Forelimb muscle (tissue), 1 donor: ENCODE data around the gene ENO2. TPM values are rescaled to one million over a fixed set of nuclear protein-coding genes. Genes with fewer than 3 reads are reported as not detected.

Experiments used
- DNase-seq: peaks from one replicate; pipeline ENCODE4 v3.0.0-alpha.2; 2013; ENCODE audit warnings: low read depth
- polyA plus RNA-seq: library from polyadenylated mRNA; unstranded; fragments of 120-200 nt; gene quantifications from one replicate; pipeline ENCODE4 v1.2.1, GENCODE V29; 2013; ENCODE audit not compliant: insufficient read length

ENO2 gene
- polyA plus RNA-seq, 1 donor, result 6.1 TPM

- no peak for DNase-seq
These were observed 34.7 kb downstream of the ENO2 start for GRCh38 chr12:6948873-6949594.

DNA sequence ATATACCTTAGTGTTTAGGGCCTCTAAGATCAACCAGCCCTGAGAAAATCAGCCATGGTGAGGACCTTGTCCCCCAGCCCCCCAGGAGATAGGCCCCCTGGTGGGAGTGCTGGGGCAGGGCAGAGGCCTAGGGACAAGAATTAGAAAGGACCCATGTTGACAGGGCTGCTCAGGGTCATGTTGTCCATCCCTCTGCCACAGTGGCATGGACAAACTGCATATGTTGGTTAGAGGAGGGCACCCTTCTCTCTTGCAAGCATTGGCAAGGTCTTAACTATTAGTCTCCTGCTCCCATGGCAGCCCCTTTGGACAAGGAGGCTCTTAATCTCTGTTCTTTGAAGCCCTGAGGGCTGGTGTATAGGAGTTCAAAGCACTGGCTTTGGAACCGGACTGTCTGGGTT is 36.0 kb downstream of the ENO2 start:
- no peak for DNase-seq

- DNase-seq, result no peak
These were observed 36.6 kb downstream of the ENO2 start, which contains the start of gene PTPN6 for GRCh38 chr12:6950811-6951540. Gene PTPN6 (plus strand): TSS chr12:6951356. CDS start chr12:6951513, 157 bp downstream.

GRCh38 chr12:6951551-6952120 is 37.3 kb downstream of the ENO2 start:
- DNase-seq, result no peak

DNA sequence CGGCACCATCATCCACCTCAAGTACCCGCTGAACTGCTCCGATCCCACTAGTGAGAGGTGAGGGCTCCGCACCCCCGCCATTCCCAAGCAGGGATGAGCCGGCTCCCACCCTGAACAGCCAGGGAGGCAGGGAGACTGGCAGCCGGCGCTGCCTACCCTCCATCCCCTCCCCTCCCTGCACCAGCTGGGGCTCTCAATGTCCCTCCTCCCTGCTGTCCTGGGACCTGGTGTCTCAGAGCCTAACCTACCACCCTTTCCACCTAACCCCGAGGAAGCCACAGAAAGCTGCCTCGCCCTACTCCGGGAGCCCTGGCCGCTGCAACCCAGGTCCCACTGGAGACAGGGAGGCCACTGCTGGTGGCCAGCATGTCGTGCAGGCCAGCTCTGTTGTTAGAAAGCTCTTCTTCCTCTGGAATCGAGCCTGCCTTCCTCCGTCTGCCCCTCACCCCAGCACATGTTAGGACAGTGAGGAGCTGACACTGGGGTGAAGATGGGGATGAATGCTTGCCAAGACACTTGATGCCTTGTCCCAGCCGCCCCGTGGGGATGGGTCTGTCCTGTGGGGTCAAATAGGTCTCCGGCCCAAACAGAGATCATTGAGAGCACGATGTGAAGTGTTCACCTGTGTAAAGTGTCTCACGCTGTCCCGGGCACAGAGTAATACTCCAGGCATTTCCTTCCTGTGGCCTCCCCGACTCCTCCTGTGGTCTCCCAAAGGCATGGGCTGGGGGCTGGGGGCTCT is 37.9 kb downstream of the ENO2 start:
- no peak for DNase-seq

DNA sequence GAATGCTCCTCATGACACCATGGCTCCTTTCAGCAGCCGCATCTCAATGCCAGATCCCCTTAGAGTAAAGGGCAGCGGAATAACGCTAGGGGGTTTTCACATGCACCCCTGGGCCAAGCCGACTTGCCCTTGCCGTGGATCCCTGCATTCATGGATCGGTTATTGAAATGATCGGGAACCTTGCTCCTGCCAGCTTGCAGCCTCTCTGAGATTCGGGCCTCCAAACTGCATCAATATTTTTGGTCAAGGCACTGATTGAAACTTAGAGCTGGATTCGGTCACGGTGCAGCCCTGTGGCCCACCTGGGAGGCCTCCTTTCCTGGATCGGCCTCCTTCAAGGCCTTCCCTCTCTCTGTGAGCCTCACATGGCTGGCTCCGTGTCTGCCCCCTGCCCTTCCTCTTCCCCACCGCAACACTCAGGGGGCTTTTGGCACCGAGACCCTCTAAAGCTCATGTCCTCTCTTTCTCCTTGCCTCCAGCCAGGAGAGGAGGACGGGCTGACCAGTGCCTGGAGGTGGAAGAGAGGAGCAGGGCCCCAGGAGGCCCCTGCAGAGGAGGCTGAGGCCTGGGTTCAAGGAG is 38.6 kb downstream of the ENO2 start:
- DNase-seq, result no peak

GRCh38 chr12:6953442-6954315 is 39.3 kb downstream of the ENO2 start:
- DNase-seq, result peak; percentile 73

GRCh38 chr12:6954316-6955107 is 40.1 kb downstream of the ENO2 start:
- DNase-seq, result no peak

DNA sequence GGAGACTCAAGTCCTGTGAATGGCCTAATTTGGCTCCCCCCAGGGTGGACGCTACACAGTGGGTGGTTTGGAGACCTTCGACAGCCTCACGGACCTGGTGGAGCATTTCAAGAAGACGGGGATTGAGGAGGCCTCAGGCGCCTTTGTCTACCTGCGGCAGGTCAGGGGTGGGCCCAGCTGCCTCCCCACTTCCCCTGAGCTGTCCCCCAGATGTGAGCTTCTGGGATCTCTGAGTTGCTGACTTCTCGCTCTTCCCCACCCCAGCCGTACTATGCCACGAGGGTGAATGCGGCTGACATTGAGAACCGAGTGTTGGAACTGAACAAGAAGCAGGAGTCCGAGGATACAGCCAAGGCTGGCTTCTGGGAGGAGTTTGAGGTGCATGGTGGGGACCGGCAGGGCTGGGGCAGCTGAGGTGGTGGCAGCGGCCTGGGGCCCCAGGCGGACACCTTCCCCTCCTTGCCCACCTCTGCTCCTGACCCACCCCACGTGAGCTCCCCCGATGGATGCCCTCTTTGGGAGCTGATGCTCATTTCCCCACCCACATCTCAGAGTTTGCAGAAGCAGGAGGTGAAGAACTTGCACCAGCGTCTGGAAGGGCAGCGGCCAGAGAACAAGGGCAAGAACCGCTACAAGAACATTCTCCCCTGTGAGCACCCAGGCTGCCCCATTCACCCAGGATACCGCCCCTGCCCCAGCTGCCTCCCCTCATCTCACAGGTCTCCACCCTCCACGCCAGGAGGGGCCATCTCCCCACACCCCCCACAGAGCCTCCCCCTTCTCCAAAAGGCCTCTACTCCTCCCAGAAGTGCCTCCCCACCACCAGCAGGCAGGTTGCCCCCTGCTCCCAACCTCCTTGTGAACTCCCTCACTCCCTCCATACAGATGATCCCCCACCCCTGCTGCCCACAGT is 41.0 kb downstream of the ENO2 start:
- DNase-seq, result no peak

- DNase-seq, result no peak
These were observed 41.8 kb downstream of the ENO2 start for GRCh38 chr12:6956021-6956727.

DNA sequence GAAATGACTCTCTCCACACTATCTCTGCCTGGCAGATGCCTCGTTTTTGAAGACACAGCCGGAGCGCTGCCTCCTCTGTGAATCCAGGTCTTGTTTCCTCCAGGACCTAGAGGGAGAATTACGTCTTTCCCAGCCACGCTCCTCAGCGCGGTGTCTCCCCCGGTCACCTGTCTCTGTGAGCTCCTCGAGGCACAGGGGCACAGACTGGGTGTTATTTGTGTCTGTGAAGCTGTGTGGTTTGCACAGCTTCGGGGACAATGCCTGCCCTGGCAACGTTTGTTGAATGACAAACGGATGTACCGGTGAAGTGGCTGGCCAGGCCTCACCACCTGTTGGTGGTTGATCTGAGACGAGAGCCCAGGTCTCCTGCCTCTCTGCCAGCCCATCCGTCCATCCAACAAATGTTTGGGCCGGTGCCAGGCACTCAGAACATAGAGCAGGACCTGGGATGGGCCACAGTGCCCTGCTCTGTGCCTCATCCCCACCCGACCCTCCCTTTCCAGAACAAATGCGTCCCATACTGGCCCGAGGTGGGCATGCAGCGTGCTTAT is 42.8 kb downstream of the ENO2 start:
- no peak for DNase-seq

DNA sequence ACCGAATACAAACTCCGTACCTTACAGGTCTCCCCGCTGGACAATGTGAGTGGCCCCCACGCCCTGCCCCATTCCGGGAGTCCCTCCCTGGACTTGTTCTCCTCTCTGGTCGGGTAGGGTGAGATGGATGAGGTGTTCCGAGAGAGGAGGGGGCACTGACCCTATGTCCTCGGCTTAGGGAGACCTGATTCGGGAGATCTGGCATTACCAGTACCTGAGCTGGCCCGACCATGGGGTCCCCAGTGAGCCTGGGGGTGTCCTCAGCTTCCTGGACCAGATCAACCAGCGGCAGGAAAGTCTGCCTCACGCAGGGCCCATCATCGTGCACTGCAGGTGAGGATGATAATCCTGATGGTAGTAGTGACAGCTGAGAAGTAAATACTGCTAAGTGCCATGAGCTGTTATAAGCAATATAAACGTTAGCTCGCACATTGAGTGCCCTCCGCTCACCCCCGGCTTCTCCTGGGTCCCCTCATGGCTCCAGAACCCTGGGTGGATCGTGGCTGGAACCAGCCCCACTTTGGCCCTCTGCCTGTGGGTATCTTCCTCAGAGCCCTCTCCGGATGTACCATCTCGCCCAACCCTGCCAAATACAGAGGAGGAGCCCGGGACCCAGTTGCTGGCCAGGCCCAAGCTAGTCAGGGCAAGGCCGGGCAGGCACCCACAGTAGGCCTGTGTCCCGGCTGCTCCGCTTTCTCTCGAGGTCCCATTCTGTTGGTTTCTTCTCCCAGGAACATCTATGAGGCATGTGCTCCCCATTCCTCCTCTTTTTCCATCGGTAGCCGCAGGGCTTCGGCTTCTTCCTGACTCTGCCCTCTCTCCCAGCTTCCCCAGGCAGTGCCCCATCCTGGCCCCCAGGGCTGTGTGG is 43.6 kb downstream of the ENO2 start:
- DNase-seq, result no peak

DNA sequence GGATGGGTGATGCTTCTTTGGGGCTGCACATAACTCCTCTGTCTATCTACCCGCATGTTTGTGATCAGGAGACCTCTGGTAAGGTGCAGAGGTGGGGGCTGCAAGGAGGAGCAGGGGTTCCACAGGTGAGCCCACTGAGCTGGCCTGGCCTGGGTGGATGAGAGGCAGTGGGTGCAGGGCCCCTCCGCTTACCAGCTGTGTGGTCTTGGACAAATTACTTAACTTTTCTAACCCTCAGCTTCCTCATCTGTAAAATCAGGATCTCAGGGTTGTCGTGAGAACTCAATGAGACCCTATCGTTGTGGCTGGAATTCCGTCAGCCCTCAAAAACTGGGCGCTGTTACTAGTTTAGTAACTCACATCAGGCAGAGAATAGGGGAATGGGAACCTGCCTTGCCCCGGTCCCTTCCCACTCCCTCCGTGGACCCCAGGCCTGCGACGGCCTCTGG is 44.3 kb downstream of the ENO2 start:
- DNase-seq, result no peak

GRCh38 chr12:6959058-6959804 is 44.9 kb downstream of the ENO2 start:
- DNase-seq, result no peak

DNA sequence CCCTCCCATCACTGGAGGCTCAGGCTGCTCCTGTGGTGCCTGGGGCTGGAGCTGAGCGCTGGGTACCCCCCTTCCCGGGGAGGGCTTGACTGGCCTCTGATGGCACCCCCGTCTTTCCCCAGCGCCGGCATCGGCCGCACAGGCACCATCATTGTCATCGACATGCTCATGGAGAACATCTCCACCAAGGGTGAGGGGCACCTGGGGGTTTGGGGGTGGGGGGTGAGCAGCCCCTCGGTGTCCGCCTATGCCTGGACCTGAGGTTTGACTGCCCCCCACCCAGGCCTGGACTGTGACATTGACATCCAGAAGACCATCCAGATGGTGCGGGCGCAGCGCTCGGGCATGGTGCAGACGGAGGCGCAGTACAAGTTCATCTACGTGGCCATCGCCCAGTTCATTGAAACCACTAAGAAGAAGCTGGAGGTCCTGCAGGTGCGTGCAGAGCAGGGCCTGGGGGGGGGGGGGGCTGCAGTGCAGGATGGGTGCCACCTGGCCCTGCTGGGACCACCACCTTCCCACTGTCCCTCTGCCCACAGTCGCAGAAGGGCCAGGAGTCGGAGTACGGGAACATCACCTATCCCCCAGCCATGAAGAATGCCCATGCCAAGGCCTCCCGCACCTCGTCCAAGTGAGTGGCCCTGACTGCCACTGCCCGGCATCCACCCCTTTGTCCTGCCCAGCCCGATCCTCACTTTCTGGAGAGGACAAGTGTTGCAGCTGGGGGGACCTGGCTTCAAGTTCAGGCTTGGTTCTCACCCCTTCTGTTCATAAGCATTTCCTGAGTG is 45.6 kb downstream of the ENO2 start:
- no peak for DNase-seq
